Mucosa of descending colon (tissue), 3 donors: ENCODE measurements around the gene MAGOHB. TPM values are rescaled to one million over a fixed set of nuclear protein-coding genes. Genes with fewer than 3 reads are reported as not detected.
"Not testable (repeated sequence)": the region's sequence is repeated elsewhere in the genome, so short reads cannot be mapped to it uniquely, and the experiment has no call there.

Experiments used
- ATAC-seq: fragments of 200-7000 bp; cut with Tn5 transposase; one replicate; pipeline ENCODE4 v1.9.1; 2020; ENCODE audit warnings: mild to moderate bottlenecking, moderate library complexity
- DNase-seq, 3 donors: peaks; one replicate each; pipeline ENCODE4 v3.0.0-alpha.2; 2020
- H3K36me3 ChIP-seq: fragments of 200-600 bp; one replicate; pipeline ENCODE4 v1.8.0; 2021; ENCODE audit warnings: low read depth, mild to moderate bottlenecking
- H3K4me1 ChIP-seq: fragments of 200-600 bp; one replicate; pipeline ENCODE4 v1.8.0; 2021; ENCODE audit warnings: low read depth, mild to moderate bottlenecking
- H3K4me3 ChIP-seq: fragments of 200-600 bp; one replicate; pipeline ENCODE4 v1.8.0; 2021; ENCODE audit warnings: mild to moderate bottlenecking
- H3K9me3 ChIP-seq: fragments of 200-600 bp; one replicate; pipeline ENCODE4 v1.8.0; 2021; ENCODE audit warnings: mild to moderate bottlenecking
- CTCF ChIP-seq: fragments of 200-600 bp; IDR thresholded peaks from one replicate; pipeline ENCODE4 v1.8.0; 2022; ENCODE audit warnings: antibody characterized with exemption, mild to moderate bottlenecking
- intact Hi-C, 2 donors: fragments of 100-400 bp; cut with DNase I in 1 of 2; cut with micrococcal nuclease in 1 of 2; formaldehyde crosslinking; loops; one replicate each; pipeline versions ENCODE4 v1.11.0 to v1.11.1; 2022; cut with DNase I, micrococcal nuclease
- long read RNA-seq, 2 donors: library from polyadenylated mRNA; unstranded; transcript quantifications; one replicate each; pipeline ENCODE4 v2.0.0, GENCODE V29; 2019 to 2021
- total RNA-seq, 3 donors: library from RNA; stranded (reverse); fragmentation: NEBNext Ultra II Directional in 2 of 3; extraction: Animal tissue kit (Norgen Biotek cat#: 25700) in 2 of 3; gene quantifications; one replicate each; pipeline versions ENCODE4 v1.2.1 to v1.2.4, GENCODE V29; 2021 to 2023
- donor health status: DM: no; HTN: no; CAD: no; lungs with moderate emphysema.
- donor health status: DM: no; HTN: no; CAD: no.
- donor health status: DM: no; HTN: yes; CAD: no.

Gene MAGOHB
- total RNA-seq: 10 to 100 TPM in 2 of 3 donors, 1 to 10 TPM in 1; 9.6 to 14.7 (median 13.7) TPM
- long read RNA-seq, donor 1, transcript MAGOHB-201 (5 exons, 2,623 nt): major isoform, 8 of 10 reads
- long read RNA-seq, donor 1, partial matches to known transcripts: 0 of 10 reads
- long read RNA-seq, donor 1, other reads (novel, unspliced or antisense): 1 of 10 reads
- long read RNA-seq, donor 2, transcript MAGOHB-201 (5 exons, 2,623 nt): major isoform, 12 of 18 reads
- long read RNA-seq, donor 2, partial matches to known transcripts: 1 of 18 reads
- long read RNA-seq, donor 2, other reads (novel, unspliced or antisense): 3 of 18 reads

GRCh38 chr12:10613349-10614055 is at the start of gene MAGOHB:
Gene MAGOHB, minus strand, starts transcription at chr12:10613609. Its CDS starts 77 bp downstream, at chr12:10613532.
- intact Hi-C loops: loop anchor here in 1 of 2 donors (10.0 kb wide), 1 partner anchor 51 kb away; no protein-coding TSS in a partner anchor
- peaks cover 11% of the 10 kb centered on the region for H3K4me1 ChIP-seq

GRCh38 chr12:10661338-10661737 is 47.9 kb upstream of the MAGOHB start:
- DNase-seq: peak in 1 of 3 donors; percentile 56
- intact Hi-C loops: loop anchor here in 1 of 2 donors (10.0 kb wide), 1 partner anchor 47 kb away; the partner anchor contains the start of gene MAGOHB
- Histone ChIP-seq H3K9me3 (no peaks in the 10 kb centered on the region), H3K4me1 (peaks cover 20% of the 10 kb centered on the region), H3K36me3 (no peaks in the 10 kb centered on the region), H3K4me3 (no peak overlapping the region)
- TF ChIP-seq CTCF: no peak
- peak; percentile 99 for ATAC-seq

More at GRCh38 chr12:10613349-10614055, at the start of gene MAGOHB:
- ATAC-seq: peak; percentile 99
- no peaks in the 10 kb centered on the region for H3K9me3 ChIP-seq
- peak; percentile 97 to 99 (median 98) for DNase-seq
- H3K4me3 ChIP-seq: peak within 1 kb of the TSS; percentile 62
- TF ChIP-seq CTCF: no peak
- H3K36me3 ChIP-seq: no peaks in the 10 kb centered on the region

- Histone ChIP-seq H3K9me3 (no peaks in the 10 kb centered on the region), H3K4me3 (no peak overlapping the region), H3K4me1 (peaks cover 10% of the 10 kb centered on the region), H3K36me3 (no peaks in the 10 kb centered on the region)
- TF ChIP-seq CTCF: no peak
- DNase-seq (no peak), ATAC-seq (no peak)
- intact Hi-C loops: no loop called here
Observed at GRCh38 chr12:10654003-10654402, 40.6 kb upstream of the MAGOHB start.

GRCh38 chr12:10652192-10652591 is 38.8 kb upstream of the MAGOHB start:
- no peak for DNase-seq
- TF ChIP-seq CTCF: no peak
- no peak for ATAC-seq
- H3K9me3 ChIP-seq: no peaks in the 10 kb centered on the region
- H3K36me3 ChIP-seq: no peaks in the 10 kb centered on the region
- intact Hi-C loops: no loop called here
- H3K4me3 ChIP-seq: no peak overlapping the region
- peaks cover 10% of the 10 kb centered on the region for H3K4me1 ChIP-seq

GRCh38 chr12:10646576-10646975 is 33.2 kb upstream of the MAGOHB start:
- intact Hi-C loops: not testable (repeated sequence)

GRCh38 chr12:10645910-10646309 is 32.5 kb upstream of the MAGOHB start:
- no peaks in the 10 kb centered on the region for H3K36me3 ChIP-seq
- H3K9me3 ChIP-seq: peaks cover 14% of the 10 kb centered on the region
- no peak for TF ChIP-seq CTCF
- H3K4me3 ChIP-seq: no peak overlapping the region
- intact Hi-C loops: no loop called here
- H3K4me1 ChIP-seq: peaks cover 15% of the 10 kb centered on the region
- ATAC-seq: no peak
- DNase-seq: no peak

More at GRCh38 chr12:10646576-10646975, 33.2 kb upstream of the MAGOHB start:
- Histone ChIP-seq H3K4me1 (peaks cover 12% of the 10 kb centered on the region), H3K9me3 (peaks cover 14% of the 10 kb centered on the region)
- DNase-seq, H3K36me3 ChIP-seq, ATAC-seq, H3K4me3 ChIP-seq: not testable (repeated sequence)
